IPS-18a (cell line): Measurements from ENCODE around the gene LAD1.

Experiments used
- H3K27ac ChIP-seq: one replicate; pipeline ENCODE4 v1.5.1; 2013; ENCODE audit warnings: low read length
- H3K27me3 ChIP-seq: one replicate; pipeline ENCODE4 v1.6.1; 2013; ENCODE audit warnings: mild to moderate bottlenecking, low read length; ENCODE audit not compliant: control insufficient read depth, insufficient read depth
- H3K36me3 ChIP-seq: one replicate; pipeline ENCODE4 v1.6.1; 2013; ENCODE audit warnings: low read depth, low read length; ENCODE audit not compliant: control insufficient read depth
- H3K4me1 ChIP-seq: one replicate; pipeline ENCODE4 v1.6.1; 2013; ENCODE audit warnings: low read depth, low read length; ENCODE audit not compliant: control insufficient read depth
- H3K4me3 ChIP-seq: one replicate; pipeline ENCODE4 v1.5.1; 2013; ENCODE audit warnings: low read length
- H3K9ac ChIP-seq: one replicate; pipeline ENCODE4 v1.6.1; 2013; ENCODE audit warnings: mild to moderate bottlenecking, low read length, moderate library complexity
- H3K9me3 ChIP-seq: one replicate; pipeline ENCODE4 v1.6.1; 2013; ENCODE audit warnings: low read depth, low read length; ENCODE audit not compliant: control insufficient read depth

Gene LAD1

DNA sequence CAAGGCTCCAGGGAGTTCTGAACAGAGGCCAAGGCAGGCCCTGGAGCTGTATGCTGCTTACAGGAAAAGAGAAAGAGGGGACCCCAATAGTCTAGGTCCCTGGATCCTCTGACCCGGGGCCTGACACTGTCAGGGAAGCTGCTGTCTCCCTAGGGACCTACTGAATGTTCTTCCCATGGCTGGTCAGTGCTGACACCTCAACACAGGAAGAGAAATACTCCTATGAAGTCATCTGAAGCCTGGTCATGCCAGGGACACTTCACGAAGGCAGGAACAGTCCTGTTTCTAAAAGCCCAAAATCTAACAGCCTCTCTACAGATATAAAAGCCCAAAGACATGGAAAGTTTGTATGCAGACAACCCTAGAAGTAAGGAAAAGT is 1.7 kb upstream of the LAD1 start:
- H3K27ac ChIP-seq, result no peak overlapping the region
- no peak overlapping the region for H3K4me3 ChIP-seq
- H3K27me3 ChIP-seq, result peaks cover 31% of the 10 kb centered on the region
- H3K36me3 ChIP-seq, result no peaks in the 10 kb centered on the region
- H3K9me3 ChIP-seq, result no peaks in the 10 kb centered on the region
- no peak overlapping the region for H3K9ac ChIP-seq
- H3K4me1 ChIP-seq, result peaks cover 3% of the 10 kb centered on the region

DNA sequence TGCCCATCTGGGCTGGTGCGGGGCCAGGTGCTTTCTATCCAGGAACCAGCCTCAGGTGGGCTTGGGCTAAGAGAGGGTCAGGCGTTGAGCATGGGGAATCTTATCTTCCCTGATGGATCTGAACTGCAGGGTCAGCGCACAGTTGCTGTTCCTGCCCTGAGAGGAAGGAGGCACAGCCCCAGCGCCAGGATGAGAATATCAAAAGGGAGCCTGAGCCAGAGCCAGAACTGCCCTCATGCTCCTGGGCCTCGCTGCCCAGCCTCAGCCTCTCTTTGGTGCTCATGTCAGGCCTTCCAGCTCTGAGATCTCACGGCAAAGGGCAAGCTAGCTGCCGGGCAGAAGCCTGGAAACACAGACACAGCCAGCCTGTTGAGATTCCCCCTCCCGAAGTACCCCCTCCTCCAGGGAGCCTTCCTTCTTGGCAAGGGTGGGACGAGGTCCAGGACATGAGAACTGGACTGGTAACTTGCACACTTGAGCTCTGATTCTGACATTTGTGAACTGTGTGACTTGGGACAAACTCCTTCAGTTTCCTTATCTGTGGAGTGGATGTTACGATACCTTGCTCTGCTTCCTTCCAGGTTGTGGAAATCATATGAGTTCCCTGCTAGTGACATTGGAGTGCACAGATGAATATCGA is 1.2 kb upstream of the LAD1 start:
- no peaks in the 10 kb centered on the region for H3K36me3 ChIP-seq
- H3K9me3 ChIP-seq, result no peaks in the 10 kb centered on the region
- H3K27ac ChIP-seq, result no peak overlapping the region
- H3K9ac ChIP-seq, result peak overlapping the region; percentile 69
- peak overlapping the region; percentile 62 for H3K4me3 ChIP-seq
- H3K27me3 ChIP-seq, result peaks cover 31% of the 10 kb centered on the region
- H3K4me1 ChIP-seq, result peaks cover 3% of the 10 kb centered on the region

DNA sequence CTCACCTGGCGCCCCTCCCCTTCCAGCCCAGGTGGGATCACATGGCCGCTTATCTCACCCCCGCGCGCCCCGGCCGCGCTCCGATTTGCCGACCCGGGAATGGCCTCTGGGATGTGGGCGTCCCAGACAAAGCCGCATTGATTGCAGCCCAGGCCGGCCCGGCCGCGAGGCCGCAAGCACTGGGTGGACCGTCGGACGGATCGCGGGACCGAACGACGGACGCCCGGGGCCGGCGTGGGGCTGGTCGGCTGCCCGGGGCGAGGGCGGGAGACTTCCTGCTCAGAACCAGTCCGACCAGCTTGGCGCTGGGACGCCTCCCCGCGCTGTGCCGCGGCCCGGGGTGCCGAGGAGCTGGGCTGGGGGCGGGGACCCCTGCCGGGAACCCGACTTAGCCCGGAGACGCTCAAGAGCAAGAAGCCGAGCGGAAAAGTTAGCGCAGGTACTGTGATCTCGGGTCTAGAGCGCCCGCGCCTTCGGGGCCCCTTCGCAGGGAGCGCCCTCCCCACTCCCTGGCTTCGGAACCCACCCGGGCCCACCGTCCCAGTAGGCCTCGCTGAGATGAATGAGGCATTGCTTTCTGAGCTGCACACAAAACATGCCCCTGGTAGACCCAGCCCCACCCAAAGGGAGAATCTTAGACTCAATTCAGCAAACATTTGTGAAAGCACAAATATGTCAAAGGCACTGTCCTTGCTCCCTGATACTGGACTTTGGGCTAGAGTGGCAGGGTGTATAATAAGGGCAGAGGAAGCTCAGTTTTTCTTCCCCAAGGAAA is 415 bp upstream of the LAD1 start:
- Histone ChIP-seq H3K9ac (peak overlapping the region; percentile 69), H3K36me3 (no peaks in the 10 kb centered on the region), H3K9me3 (no peaks in the 10 kb centered on the region), H3K27ac (no peak overlapping the region), H3K4me3 (peak overlapping the region; percentile 62), H3K4me1 (peaks cover 5% of the 10 kb centered on the region), H3K27me3 (peaks cover 31% of the 10 kb centered on the region)

DNA sequence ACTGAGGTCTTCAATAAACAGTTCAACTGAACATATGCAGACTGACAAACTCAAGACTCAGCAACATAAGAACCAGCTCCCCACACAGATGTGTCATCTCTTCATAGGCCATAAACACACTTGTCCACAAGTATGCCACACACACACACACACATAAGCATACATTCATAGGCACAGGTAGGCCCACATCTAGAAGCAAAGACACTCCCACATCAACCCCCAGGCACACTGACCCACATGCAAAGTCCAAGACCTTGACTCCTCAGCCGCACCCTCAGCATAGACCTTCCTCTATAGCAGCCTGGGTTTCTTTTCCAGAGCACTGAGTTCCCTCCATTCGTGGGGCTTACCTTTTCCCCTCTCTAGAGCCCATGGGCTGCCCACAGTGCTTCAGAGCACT is 1.4 kb downstream of the LAD1 start:
- H3K4me3 ChIP-seq, result no peak overlapping the region
- H3K4me1 ChIP-seq, result peaks cover 10% of the 10 kb centered on the region
- H3K9me3 ChIP-seq, result no peaks in the 10 kb centered on the region
- peaks cover 31% of the 10 kb centered on the region for H3K27me3 ChIP-seq
- H3K27ac ChIP-seq, result no peak overlapping the region
- no peaks in the 10 kb centered on the region for H3K36me3 ChIP-seq
- H3K9ac ChIP-seq, result no peak overlapping the region

DNA sequence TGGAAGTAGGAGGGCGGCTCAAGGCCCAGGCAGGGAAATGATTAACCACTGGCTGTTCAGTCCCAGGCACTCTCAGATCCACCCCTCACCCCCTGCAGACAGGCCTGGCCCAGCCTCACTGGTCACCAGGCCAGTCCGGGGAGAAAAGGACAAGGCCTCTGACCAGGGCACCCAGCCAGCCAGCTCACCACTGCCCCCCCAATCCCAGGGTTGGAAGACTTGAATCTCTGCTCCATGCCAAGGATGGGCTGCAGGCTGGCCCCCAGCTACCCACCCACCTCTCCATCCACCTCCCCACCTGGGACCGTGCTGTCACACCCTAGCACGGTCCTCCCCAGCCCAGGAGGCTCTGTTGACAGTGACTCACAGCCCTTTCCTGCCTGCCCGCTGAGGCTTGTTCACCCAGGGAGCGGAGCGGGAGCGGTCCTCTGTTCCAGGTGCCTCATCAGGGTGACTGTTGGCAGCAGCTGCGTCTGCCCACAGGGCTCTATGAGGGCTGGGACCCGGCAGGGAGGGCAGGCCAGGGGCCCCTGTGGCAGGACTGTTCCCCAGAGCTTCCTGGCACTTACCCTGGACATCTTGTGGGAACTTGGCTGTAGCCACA is 2.2 kb downstream of the LAD1 start:
- H3K4me1 ChIP-seq, result peaks cover 10% of the 10 kb centered on the region
- no peak overlapping the region for H3K4me3 ChIP-seq
- no peaks in the 10 kb centered on the region for H3K36me3 ChIP-seq
- no peaks in the 10 kb centered on the region for H3K9me3 ChIP-seq
- no peak overlapping the region for H3K27ac ChIP-seq
- H3K9ac ChIP-seq, result no peak overlapping the region
- H3K27me3 ChIP-seq, result peaks cover 31% of the 10 kb centered on the region

DNA sequence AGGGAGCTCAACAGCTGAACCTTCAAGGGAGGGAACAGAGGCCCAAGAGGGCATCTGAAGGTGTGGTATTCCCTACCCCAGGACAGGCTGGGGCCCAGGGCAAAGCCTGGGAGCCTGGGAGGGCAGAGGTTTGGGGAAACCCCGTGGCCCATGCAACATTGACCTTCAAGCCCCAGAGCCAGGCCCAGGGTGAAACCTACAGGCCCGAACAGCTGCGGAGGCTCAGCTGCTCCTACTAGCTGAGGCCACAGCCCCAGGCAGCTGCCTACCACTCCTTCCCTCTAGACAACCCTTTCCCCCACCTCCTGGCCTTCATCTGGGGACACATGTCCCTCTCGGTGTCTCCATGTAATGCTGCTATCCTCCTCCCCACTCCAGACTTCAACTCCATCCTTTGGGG is 3.2 kb downstream of the LAD1 start:
- Histone ChIP-seq H3K4me3 (no peak overlapping the region), H3K36me3 (no peaks in the 10 kb centered on the region), H3K27ac (no peak overlapping the region), H3K4me1 (peaks cover 10% of the 10 kb centered on the region), H3K27me3 (peaks cover 26% of the 10 kb centered on the region), H3K9me3 (no peaks in the 10 kb centered on the region), H3K9ac (no peak overlapping the region)

DNA sequence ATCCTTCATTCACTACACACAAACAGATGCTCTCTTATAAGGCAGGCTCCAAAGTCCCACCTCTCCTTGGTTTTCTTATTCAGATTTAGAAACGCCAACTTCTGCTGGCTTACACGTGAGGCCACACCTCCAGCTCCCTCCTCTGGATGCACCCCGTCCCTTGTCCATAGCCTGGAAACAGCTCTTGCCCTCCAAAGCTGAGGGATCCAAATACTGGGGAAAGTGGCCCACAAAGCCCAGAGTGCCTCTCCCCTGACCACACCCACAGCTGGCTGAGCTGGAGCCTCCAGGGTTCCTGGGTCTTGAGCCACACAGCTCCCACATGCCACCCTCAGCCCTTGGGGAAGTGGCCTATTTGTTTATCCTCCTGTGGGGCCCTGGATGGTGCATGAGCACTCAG is 4.5 kb downstream of the LAD1 start:
- Histone ChIP-seq H3K36me3 (no peaks in the 10 kb centered on the region), H3K27ac (no peak overlapping the region), H3K4me3 (no peak overlapping the region), H3K4me1 (peaks cover 6% of the 10 kb centered on the region), H3K27me3 (peaks cover 13% of the 10 kb centered on the region), H3K9ac (no peak overlapping the region), H3K9me3 (no peaks in the 10 kb centered on the region)

DNA sequence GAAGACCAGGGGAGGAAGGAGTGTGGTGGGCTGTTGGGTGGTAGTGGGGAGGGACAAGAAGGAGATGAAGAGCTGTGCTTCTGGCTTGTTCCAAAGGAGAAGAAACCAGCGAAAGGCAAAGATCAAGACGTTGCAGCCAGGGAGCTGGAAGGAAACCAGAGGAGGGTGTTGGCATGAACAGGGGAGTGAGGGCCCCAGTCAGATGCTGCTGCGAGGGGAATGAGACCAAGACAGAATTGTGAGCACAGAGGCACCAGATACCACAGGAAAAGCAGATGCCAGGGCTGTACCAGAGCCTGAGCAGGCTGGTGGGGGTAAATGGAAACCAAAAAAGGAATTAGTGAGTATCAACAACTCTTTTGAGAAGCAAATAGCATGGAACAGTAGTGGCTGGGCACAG is 6.0 kb downstream of the LAD1 start:
- Histone ChIP-seq H3K27me3 (no peaks in the 10 kb centered on the region), H3K27ac (no peak overlapping the region), H3K4me3 (no peak overlapping the region), H3K9me3 (no peaks in the 10 kb centered on the region), H3K9ac (no peak overlapping the region), H3K4me1 (peaks cover 6% of the 10 kb centered on the region), H3K36me3 (no peaks in the 10 kb centered on the region)

DNA sequence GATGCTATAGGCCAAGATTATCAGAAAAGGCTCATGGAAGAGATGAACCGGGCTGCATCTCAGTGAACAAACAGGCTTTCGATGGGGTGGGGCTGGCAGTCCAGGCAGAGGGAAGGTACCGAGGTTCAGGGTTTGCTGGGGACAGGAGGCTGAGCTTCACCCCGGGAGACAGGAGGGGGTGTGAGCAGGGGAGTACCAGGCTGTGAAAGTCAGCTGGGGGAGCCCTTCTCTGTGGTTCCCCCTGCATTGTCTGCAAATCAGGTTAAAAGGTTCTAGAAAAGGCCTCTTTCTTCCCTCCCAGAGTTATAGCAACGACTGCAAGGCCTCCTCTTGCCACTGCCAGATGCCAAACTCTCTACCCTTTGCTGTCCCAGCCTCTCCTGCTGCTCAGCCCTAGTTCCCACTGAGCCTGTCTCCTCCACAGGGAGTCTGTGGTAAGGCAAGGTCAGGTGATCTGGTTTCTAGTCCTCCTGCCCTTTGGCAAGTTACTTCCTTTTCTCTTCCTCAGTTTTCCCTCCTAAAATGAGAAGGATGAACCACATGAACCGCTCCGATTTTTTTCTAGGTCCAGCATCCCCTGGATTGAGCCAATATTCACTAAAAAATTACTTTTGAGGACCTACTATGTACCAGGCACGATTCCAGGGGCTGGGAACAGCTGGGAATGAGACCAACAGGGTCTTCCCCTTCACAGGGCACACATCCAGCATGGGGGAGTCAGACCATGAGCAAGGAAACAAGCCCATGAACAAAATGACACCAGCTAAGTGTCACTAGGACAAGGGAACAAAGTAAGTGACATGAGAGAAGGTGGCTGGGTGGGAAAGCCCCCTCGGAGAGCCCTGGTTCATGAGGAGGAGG is 7.2 kb downstream of the LAD1 start:
- H3K36me3 ChIP-seq, result peaks cover 2% of the 10 kb centered on the region
- H3K27ac ChIP-seq, result no peak overlapping the region
- H3K27me3 ChIP-seq, result no peaks in the 10 kb centered on the region
- H3K9ac ChIP-seq, result no peak overlapping the region
- no peaks in the 10 kb centered on the region for H3K9me3 ChIP-seq
- no peak overlapping the region for H3K4me3 ChIP-seq
- peaks cover 6% of the 10 kb centered on the region for H3K4me1 ChIP-seq

DNA sequence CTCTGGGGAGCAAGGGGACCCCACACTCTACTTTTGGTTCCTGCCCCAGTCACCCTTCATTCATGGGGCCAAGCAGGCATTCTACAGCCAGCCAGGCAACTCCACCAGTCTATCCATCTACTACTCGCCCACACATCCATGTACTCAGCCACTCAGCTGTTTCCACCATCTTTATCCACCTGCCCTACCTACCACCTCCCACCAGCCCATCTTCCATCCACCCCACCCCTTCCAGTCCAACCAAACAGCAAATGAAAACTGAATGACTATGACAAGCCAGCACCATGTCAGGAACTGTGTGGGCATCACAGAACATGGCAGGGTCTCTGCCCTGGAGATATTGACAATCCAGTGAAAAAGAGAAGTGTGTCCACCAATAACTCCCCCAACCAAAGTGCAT is 7.9 kb downstream of the LAD1 start:
- Histone ChIP-seq H3K4me3 (no peak overlapping the region), H3K27ac (no peak overlapping the region), H3K9me3 (no peaks in the 10 kb centered on the region), H3K36me3 (peaks cover 3% of the 10 kb centered on the region), H3K9ac (no peak overlapping the region), H3K4me1 (peaks cover 6% of the 10 kb centered on the region), H3K27me3 (no peaks in the 10 kb centered on the region)

DNA sequence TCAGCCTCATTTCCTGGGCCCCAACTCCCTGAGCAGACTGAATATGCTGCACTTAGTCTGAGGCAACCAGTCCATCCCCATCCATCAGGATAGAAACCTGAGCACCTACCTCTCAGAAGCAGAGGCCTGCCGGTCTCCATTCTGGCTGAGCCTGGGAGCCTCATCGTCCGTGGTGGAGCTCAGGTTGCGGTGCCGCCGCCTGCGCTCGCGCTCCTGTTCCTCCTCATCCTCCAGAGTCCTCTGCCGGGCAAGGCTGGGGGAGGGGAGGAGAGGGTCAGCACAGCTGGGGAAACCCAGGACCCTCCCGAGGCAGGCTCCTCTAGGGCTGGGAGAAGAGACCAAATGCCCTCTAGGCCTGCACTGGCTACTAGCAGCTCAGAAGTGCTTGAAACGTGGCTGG is 10.1 kb downstream of the LAD1 start:
- Histone ChIP-seq H3K27me3 (no peaks in the 10 kb centered on the region), H3K27ac (no peak overlapping the region), H3K9me3 (no peaks in the 10 kb centered on the region), H3K36me3 (peaks cover 3% of the 10 kb centered on the region), H3K4me3 (no peak overlapping the region), H3K4me1 (no peaks in the 10 kb centered on the region), H3K9ac (no peak overlapping the region)
